ENCODE data around the gene RNF152. TPM values are rescaled to one million over a fixed set of nuclear protein-coding genes. Genes with fewer than 3 reads are reported as not detected.

Gene RNF152
- total RNA-seq, 1 donor from 2014 or later, result 4.1 TPM

DNA sequence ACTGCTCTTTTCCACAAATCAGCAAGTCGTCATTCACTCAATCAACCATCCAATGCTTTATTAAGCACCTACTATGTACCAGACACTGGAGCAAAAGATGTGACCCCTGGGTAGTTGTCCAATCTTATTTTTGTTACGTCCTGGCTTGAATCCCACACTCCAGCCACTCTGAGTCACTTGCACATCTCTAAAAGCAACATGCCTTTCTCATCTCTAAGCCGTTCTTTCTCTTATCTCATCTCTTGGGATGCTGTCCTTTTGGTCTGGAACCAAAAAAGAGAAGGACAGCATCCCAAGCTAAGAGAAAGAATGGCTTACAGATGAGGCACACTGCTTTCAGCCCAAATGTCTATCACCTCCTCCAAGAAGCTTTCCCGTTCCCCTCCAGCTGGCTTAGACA lies 58.8 kb downstream of the RNF152 start:
- peaks cover 7% of the 10 kb centered on the region for H3K27me3 Mint-ChIP-seq (ENCODE audit: unreplicated experiment)
- peaks cover 31% of the 10 kb centered on the region for H3K4me1 Mint-ChIP-seq (ENCODE audit: unreplicated experiment)
- no peaks in the 10 kb centered on the region for H3K9me3 Mint-ChIP-seq (ENCODE audit: unreplicated experiment)
- H3K4me3 Mint-ChIP-seq (ENCODE audit: unreplicated experiment), result no peak overlapping the region
- TF ChIP-seq, protein P1, sequence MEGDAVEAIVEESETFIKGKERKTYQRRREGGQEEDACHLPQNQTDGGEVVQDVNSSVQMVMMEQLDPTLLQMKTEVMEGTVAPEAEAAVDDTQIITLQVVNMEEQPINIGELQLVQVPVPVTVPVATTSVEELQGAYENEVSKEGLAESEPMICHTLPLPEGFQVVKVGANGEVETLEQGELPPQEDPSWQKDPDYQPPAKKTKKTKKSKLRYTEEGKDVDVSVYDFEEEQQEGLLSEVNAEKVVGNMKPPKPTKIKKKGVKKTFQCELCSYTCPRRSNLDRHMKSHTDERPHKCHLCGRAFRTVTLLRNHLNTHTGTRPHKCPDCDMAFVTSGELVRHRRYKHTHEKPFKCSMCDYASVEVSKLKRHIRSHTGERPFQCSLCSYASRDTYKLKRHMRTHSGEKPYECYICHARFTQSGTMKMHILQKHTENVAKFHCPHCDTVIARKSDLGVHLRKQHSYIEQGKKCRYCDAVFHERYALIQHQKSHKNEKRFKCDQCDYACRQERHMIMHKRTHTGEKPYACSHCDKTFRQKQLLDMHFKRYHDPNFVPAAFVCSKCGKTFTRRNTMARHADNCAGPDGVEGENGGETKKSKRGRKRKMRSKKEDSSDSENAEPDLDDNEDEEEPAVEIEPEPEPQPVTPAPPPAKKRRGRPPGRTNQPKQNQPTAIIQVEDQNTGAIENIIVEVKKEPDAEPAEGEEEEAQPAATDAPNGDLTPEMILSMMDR (IDR thresholded peaks at IDR 0.05; ENCODE audit: unreplicated experiment), result no peak
- no peaks in the 10 kb centered on the region for H3K36me3 Mint-ChIP-seq (ENCODE audit: low read depth, unreplicated experiment)
- H3K27ac Mint-ChIP-seq (ENCODE audit: unreplicated experiment), result no peak overlapping the region
- no peak for DNase-seq (ENCODE audit: low spot score)

DNA sequence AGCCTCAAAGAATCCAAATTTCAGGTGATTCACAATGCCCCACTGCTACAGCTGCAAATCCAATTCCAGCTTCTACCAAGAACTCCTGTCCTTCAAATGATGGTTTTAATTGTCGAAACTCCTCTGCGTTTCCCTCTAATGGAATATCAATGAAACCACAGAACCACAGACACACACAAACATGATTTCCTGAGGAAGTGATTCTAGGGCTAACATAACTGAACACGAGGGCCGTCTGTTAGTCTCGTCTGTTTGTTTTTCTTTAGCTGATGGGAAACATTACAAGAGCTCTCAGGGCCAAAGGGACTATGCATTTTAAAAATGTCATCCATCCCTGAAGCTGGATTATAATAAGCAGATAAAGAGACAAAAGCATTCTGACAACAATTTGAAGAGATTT lies 59.4 kb downstream of the RNF152 start:
- Mint-ChIP-seq H3K27ac (ENCODE audit: unreplicated experiment) (peak overlapping the region; percentile 93), H3K4me3 (ENCODE audit: unreplicated experiment) (no peak overlapping the region), H3K27me3 (ENCODE audit: unreplicated experiment) (peaks cover 3% of the 10 kb centered on the region), H3K9me3 (ENCODE audit: unreplicated experiment) (no peaks in the 10 kb centered on the region), H3K4me1 (ENCODE audit: unreplicated experiment) (peaks cover 31% of the 10 kb centered on the region), H3K36me3 (ENCODE audit: low read depth, unreplicated experiment) (no peaks in the 10 kb centered on the region)
- TF ChIP-seq, protein P1 (IDR thresholded peaks at IDR 0.05; ENCODE audit: unreplicated experiment), result no peak
- DNase-seq (ENCODE audit: low spot score), result no peak

DNA sequence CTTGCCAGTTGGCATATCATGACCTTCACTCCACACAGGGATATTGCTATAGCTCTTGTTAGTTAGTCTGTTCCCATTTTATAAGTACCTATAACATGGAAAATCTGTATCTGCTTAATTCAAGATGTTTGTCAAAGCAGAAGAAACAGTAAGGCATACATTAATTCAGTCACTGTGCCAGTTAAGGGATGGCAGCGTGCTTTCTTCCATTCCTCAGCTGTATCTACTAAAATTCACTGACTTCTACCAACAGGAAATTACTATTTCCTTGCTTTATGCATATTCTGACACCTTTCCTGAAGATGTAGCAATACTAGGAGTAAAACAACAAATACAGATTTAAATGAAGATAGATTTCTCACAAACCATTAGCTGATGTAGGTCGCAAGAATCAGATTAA lies 59.9 kb downstream of the RNF152 start:
- Mint-ChIP-seq H3K4me3 (ENCODE audit: unreplicated experiment) (peak overlapping the region; percentile 59), H3K9me3 (ENCODE audit: unreplicated experiment) (no peaks in the 10 kb centered on the region), H3K36me3 (ENCODE audit: low read depth, unreplicated experiment) (no peaks in the 10 kb centered on the region), H3K27me3 (ENCODE audit: unreplicated experiment) (peaks cover 3% of the 10 kb centered on the region), H3K4me1 (ENCODE audit: unreplicated experiment) (peaks cover 31% of the 10 kb centered on the region), H3K27ac (ENCODE audit: unreplicated experiment) (peak overlapping the region; percentile 93)
- TF ChIP-seq, protein P1 (IDR thresholded peaks at IDR 0.05; ENCODE audit: unreplicated experiment), result no peak
- no peak for DNase-seq (ENCODE audit: low spot score)

DNA sequence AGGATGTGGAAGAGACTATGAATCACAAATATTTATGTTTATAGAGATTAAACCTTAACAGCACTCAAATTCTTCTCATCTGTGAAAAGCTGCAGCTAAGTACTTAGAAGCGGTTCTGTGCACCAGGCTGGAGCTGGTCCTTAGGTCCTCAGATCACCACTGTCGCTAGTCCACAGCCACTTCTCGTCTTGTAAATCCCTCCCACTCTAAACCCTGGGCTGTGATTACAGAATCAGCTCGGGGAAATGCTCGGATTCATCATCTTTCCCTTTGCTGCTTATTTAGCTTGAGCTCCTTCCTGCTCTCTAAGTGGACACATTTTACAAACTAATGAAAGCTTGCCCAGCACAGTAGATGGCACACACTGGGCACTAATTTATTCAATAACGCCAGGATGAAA lies 61.7 kb downstream of the RNF152 start:
- peaks cover 31% of the 10 kb centered on the region for H3K4me1 Mint-ChIP-seq (ENCODE audit: unreplicated experiment)

DNA sequence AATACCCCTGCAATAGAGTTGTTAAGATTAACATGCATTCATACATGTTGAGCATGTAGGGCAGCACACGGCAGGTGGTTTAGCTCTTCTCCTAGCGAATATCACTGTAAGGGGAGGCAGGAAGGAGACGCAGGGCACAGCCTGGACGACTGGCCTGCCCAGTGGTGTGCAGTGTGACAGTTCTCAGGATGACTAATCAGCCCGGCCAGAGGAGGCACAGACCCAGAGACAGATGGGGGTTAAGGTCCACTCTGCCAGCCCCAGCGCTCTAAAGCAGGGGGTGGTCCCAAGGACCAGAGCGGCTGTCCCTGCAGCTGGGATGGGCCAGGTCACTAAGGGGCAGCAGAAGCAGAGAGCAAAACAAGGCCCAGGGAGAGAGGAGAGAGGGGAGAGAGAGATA lies 63.7 kb downstream of the RNF152 start:
- Mint-ChIP-seq H3K4me1 (ENCODE audit: unreplicated experiment) (peaks cover 29% of the 10 kb centered on the region), H3K27ac (ENCODE audit: unreplicated experiment) (no peak overlapping the region), H3K36me3 (ENCODE audit: low read depth, unreplicated experiment) (no peaks in the 10 kb centered on the region), H3K27me3 (ENCODE audit: unreplicated experiment) (peaks cover 4% of the 10 kb centered on the region), H3K4me3 (ENCODE audit: unreplicated experiment) (no peak overlapping the region), H3K9me3 (ENCODE audit: unreplicated experiment) (no peaks in the 10 kb centered on the region)
- no peak for DNase-seq (ENCODE audit: low spot score)
- TF ChIP-seq, protein P1 (IDR thresholded peaks at IDR 0.05; ENCODE audit: unreplicated experiment), result no peak

More for the DNA sequence above, 61.7 kb downstream of the RNF152 start:
- DNase-seq (ENCODE audit: low spot score), result no peak
- H3K9me3 Mint-ChIP-seq (ENCODE audit: unreplicated experiment), result no peaks in the 10 kb centered on the region
- TF ChIP-seq, protein P1 (IDR thresholded peaks at IDR 0.05; ENCODE audit: unreplicated experiment), result no peak
- no peak overlapping the region for H3K4me3 Mint-ChIP-seq (ENCODE audit: unreplicated experiment)
- H3K27ac Mint-ChIP-seq (ENCODE audit: unreplicated experiment), result no peak overlapping the region
- peaks cover 4% of the 10 kb centered on the region for H3K27me3 Mint-ChIP-seq (ENCODE audit: unreplicated experiment)
- H3K36me3 Mint-ChIP-seq (ENCODE audit: low read depth, unreplicated experiment), result no peaks in the 10 kb centered on the region

Data from endothelial cell (in vitro differentiated cells).